HS-27A (cell line): ENCODE results near the gene TRAK1.
A peak's percentile ranks its signal among the peaks of the same experiment; 100 is the strongest.

Experiments
- DNase-seq: peaks from one replicate; pipeline ENCODE4 v3.0.0-alpha.2; 2012; ENCODE audit warnings: low read depth, missing footprints

Gene TRAK1

GRCh38 chr3:42157540-42158538, 66.7 kb downstream of the TRAK1 start:
- DNase-seq = no peak

DNA sequence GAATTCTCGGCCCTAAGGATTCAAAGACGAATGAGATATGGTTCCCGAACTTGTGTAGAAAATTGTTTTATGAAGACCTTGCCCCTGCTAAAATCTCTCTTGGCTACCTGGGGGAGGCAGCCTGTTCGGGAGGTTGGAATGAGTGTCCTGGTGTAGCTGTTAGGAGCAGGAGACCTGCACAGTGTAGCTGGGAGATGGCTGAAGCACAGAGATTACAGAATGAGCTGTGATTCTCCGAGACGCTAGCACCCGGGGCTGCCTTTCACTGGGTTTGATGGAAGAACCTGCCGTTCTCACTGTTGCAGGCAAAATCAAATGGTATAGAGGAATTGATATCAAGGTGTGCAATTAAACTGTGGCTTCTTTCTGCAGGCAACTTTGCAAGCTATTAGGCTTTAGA, 68.0 kb downstream of the TRAK1 start:
- no peak for DNase-seq

DNA sequence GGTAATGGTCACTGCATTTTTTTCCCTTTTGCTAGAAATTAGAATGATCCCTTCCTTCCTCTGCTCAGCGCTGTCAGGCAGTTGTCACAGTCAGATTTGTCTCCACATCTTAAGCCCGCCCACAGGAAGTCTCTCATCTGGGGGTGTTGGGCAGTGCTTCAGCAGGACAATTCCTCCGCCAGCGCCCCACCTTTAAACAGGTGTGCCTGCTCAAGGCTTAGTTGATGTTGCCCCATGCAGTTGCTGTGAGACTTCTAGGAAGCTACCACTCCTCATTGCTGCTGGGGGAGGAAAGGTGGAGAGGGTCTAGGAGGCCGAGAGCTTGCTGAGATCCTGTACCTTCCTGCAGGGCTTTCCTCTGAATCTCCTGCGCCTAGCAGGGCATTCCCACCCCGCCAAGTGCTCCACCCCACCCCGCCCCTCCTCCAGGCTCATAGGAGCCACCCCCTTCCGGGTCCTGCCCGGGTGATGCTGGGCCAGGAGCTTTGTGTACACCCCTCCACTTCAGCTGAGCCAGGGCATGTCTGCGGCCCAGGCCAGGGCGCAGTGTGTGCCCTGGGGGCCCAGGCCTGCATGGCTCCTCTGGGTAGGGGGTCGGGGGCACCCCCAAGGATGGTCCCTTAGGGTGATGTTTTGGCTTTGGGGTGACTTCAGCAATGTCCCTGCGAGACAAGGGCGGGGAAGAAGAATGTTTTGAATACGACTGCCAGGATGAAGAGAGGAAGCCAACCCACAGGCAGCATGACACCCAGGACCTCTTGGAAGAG, 68.7 kb downstream of the TRAK1 start:
- DNase-seq = no peak

GRCh38 chr3:42161050-42161935, 70.1 kb downstream of the TRAK1 start:
- peak; percentile 15 for DNase-seq

- DNase-seq = no peak
Measured at GRCh38 chr3:42162462-42162861, 71.3 kb downstream of the TRAK1 start.

DNA sequence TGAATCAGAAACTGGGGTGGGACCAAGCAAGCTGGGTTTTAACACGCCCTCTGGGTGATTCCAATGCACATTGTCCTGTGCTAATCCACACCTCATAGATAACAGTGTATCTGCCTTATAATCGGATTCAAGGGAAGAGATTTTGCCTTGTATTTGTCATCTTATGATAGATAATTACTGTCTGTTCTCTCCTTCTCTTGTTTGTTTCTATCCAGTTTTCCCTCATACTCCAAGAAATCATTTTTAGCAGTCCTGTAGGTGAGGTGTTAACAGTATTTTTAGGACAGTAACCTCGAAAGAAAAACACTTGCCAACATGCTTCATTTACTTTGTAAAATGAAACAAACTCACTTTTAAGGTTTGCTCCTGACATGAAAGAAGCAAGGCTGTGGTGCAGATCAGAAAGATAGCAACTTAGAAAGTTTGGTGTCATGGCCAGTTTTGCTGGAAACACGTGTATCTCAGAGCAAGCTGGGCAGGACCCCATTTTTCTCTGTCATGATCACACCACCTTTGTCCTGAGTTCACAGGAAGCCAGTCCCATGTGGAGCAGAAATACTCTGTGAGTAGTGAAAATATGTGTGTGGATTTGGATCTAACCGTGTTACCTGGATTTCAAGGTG, 72.6 kb downstream of the TRAK1 start:
- no peak for DNase-seq

DNA sequence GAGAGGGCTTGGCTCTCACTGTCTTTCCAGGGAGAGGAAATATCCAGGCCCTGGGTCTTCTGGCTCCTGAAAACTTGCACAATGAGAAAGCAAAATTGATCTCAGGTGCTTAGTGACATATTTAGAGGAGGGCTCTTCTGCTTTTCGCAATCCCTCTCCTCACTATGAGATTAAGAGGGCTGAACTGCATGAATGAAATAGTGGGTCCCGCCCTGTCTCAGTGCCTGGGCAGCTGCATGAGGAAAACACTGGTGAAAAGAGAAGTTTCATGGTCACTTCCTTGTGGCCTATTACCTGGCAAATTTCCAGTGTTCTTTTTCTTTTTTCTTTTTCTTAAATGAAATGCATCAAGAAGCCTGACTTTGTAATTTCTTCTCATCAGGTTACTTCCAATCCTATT, 73.5 kb downstream of the TRAK1 start:
- no peak for DNase-seq

GRCh38 chr3:42165211-42165610, 74.1 kb downstream of the TRAK1 start:
- no peak for DNase-seq

DNA sequence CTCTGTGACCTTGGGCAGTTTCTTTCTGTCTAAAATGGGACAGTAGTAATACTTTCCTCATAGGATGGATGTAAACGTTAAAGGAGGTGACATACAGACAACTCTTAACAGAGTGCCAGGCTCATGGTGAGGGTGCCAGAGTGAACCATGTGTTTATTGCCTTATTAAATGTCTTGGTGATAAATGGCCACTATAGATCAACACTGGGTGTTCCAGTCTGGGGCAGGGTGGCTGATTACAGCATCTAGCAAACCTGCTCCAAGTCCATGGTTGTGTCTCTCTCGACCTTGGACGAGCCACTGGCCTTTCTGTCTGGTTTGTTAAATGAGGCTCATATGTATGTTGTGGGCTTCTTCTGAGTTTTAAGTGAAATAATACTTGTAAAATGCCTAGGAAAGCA, 75.1 kb downstream of the TRAK1 start:
- no peak for DNase-seq

DNA sequence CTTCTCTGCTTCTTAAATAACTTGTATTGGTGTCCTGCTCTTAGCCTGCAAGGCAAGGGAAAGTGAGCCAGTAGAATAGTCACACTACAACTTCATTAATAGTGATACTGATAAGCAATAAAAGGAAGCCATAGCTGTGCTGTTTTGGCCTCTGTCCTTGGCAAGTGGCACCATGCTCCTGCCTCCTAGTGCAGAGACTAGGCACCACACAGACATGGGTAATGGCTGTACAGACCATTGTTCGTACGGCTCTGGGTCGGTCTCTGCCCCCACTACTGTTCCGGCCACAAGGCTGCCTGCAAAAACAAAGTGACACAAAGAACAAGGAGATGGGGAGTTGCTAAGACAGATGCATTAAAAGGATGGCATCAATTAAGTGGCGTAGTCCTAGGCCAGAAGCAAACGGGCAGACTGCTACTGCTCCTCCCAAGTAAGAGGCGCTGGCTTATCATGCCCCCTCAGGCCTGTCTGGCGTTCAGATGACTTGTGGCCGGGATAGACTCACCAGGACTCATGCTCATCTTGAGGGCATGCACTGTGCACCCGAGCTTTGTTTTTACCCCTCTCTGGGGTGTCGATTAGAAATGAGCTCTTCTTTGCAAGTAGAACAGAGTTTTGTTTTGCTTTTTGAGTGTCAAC, 75.6 kb downstream of the TRAK1 start:
- no peak for DNase-seq

GRCh38 chr3:42169579-42170120, 78.5 kb downstream of the TRAK1 start:
- DNase-seq = no peak

GRCh38 chr3:42172047-42172654, 81.0 kb downstream of the TRAK1 start:
- no peak for DNase-seq

- DNase-seq = no peak
Measured at GRCh38 chr3:42173307-42173706, 82.2 kb downstream of the TRAK1 start.

GRCh38 chr3:42174679-42175385, 83.7 kb downstream of the TRAK1 start:
- no peak for DNase-seq

DNA sequence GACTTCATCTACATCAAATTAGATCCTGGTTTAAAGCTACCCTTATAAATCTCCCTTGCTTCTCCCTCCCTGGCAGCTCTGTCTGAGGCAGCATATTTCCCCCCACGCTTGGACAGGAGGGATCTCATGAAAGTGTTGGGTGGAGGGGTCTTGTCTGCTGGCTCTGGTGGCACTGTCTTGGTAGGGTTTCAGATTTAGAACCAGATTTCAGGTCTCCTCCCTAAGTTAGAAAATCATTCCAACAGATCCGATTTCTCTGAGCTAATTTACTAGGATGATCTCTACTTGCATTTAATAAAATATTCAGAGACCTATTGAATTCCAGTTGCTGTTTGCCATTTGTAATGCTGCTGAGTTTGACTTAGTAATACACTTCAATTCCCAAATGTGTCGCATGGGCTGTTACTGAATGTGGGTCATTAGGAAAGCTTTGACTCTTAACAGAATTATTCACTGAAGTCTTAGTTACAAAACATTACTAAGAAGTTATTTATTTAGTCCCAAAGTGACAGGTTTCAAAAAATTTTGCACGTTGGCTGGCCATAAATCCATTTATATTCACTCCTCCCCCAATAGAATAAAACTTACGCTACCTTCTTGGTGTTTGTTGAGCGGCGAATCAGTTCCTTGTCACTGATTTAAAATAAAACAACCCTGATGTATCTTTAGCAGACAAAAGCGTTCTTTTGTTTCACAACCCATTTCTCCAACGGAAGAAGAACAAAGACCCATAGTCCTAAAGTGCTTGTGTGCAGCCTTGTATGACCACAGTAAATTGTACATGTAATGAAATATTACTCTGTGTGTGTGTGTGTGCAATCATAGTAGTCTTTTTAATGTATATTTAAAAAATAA, 84.5 kb downstream of the TRAK1 start:
- DNase-seq = no peak

- no peak for DNase-seq
Measured at GRCh38 chr3:42176242-42177034, 85.3 kb downstream of the TRAK1 start.

DNA sequence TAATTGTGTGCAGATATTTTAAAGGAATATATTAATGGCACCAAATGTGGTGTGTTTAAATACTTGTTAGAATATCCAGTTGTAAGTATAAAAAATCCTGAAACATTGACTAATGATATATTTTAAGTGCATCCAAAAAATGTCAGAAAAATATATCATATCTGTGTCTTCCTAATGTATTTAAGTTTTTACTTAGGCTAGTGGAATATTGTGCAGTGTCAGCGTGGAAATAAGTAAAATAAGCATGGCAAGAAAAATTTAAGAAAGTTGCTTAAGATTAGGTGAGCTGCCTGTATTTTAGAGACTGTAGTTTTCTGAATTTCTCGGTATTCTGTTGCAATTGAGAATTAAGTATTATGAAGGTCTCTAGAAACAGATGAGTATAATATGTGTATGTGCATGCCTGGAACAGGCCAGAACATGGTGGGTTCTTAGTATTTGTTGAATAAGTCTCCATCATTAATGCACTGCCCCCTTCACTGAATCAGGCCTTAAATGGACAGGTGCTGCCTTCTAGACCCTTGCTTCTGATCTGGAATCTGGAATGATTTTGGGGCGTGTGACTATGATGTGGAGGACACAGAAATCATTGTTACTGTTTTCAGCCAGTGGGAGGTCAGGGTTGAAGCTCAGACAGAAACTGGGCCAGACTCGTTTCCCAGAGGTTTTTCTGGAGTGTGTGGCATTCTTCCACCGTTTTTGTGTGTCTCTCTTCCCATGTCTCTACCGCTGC, 86.1 kb downstream of the TRAK1 start:
- no peak for DNase-seq
